HG02884 (cell line): ENCODE results near the gene NCK1.
"Not testable (repeated sequence)": the region's sequence is repeated elsewhere in the genome, so short reads cannot be mapped to it uniquely, and the experiment has no call there.

Source experiments
- ATAC-seq: cut with Tn5 transposase; IDR thresholded peaks from one replicate; pipeline ENCODE4 v1.9.1; 2021; ENCODE audit warnings: mild to moderate bottlenecking, moderate library complexity; ENCODE audit not compliant: unreplicated experiment

NCK1 gene

DNA sequence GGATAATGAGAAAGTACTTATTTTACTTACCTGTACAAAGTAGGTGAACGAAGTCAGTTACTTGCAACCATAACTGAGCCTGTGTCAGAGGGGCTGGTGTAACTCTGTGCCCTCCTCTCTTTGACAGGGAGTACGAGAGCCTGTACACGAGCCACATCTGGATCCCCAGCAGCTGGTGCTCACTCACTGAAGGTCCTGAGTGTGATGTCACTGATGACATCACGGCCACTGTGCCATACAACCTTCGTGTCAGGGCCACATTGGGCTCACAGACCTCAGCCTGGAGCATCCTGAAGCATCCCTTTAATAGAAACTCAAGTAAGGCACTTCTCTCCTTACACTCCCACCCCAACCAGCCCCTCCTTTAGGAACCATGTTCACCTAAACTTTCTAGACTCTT lies 120.0 kb downstream of the NCK1 start:
- no peak for ATAC-seq

DNA sequence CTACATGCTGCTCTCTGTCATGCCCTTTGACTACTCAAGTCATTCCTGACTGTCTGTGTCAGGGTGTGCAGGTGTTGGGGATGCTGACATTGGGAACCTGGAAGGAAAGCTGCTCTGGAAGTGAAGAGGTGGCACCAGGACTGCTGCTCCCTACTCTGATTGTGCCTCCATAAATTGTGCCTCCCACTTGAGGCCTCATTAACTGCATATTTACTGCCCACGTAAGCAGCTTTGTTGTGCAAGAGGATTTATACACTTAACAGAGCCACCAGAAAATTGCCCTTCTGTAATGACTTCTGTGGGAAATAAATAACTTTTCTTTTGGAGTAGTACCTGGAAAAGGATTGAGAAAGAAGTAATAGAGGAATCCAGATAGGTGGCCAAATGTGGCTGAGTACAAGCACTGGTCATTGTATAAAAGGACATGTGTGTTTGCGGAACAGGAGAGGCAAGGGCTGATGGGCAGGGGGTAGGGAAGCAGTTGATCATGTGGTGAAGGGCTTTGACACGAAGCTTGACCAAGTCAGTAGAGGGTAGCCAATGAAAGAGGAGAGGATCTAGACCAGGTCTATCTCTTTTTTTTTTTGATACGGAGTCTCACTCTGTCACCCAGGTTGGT lies 120.6 kb downstream of the NCK1 start:
- ATAC-seq = no peak

DNA sequence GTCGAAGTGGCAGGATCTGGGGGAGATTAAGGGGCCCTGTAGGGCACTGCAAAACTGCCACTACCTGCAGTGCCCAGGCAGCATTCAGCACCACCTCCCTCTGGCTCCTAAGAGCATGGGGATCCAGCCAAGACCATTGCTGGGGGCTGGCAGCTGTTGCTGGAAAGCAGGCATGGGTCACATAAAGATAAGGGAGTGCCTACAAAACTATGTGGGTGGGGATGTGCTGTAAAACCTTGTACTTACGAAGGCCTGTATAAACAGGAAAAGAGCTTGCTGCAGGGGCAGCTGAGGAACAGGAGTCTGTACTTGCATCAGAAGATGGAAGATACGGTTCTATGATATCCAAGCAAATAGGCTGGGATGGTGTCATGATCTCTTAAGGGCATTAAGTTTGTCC lies 122.8 kb downstream of the NCK1 start:
- ATAC-seq = no peak

DNA sequence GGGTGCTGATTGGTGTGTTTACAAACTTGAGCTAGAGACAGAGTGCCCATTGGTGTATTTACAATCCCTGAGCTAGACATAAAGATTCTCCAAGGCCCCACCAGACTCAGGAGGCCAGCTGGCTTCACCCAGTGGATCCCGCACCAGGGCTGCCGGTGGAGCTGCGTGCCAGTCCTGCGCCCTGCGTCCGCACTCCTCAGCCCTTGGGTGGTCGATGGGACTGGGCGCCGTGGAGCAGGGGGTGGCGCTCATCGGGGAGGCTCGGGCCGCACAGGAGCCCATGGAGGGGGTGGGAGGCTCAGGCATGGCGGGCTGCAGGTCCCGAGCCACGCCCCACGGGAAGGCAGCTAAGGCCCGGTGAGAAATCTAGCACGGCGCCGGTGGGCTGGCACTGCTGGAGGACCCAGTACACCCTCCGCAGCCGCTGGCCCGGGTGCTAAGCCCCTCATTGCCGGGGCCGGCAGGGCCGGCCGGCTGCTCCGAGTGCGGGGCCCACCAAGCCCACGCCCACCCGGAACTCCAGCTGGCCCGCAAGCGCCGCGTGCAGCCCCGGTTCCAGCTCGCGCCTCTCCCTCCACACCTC lies 125.5 kb downstream of the NCK1 start:
- not testable (repeated sequence) for ATAC-seq

DNA sequence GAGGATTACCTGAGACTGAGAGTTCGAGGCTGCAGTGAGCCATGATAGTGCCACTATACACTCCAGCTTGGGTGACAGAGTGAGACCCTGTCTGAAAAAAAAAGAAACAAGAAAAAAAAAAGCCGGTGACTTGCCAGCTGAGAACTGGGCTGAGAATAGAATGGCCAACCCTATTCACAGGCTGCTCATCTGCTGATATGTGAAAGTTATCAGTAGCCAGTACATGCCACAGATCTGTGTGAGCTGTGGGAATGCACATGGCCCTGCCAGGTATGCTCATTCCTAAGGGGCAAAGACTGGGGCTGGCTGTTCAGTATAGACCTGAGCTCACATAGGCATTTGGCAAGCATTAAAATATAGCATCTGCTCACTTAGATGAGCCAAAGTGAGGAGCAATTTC lies 126.6 kb downstream of the NCK1 start:
- ATAC-seq = no peak

DNA sequence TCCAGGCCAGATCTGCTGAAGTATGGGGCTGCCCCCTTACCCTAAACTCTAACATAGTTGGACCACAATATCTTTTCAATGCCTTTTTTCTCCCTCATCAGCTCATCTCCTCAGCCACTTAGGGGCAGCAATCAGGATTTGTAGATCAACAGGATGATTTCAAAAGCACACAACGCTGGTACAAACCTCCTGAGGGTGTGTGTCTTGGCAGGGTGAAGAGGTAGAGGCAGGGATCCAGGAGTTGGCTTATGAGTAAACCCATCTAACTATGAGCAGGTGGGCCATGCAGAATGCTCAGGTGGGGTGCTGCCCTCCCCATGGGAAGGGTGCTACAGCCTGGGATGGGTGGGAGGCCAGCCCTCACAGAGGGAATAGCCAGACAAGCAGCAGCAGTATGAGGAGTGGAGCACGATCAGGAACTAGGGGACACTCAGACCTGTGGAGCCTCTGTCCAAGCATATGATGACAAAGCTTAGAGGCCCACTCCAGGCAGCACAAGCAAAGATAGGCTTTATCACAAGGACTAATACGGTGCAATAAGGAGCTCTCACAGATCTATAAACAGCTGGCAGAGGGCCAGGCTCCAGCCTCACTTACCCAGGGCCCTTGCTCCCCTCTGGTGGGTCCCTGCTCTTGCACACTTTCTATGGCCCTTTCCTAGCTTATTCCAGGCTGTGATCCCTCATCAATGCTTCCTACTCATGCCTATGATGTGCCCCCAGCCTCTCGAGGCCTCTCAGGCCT lies 127.9 kb downstream of the NCK1 start:
- ATAC-seq = no peak

DNA sequence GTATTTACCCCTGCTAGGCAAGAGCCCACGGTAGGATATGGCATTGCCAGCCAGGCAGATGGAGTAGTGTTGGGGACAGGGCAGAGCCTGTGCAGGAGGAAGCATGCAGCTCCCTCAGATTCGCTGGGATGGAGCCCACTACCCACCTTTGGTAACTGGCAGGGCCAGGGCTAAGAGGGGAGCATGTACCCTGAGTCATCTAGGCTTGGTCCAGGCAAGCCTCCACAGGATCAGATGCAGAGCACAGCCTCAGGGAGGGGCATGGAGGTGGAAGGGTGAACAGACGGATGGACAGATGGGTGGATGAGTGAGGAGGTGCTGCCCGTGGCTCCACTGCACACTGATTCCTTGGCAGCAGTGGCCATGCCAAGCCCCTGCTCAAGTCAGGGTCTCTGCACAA lies 128.8 kb downstream of the NCK1 start:
- no peak for ATAC-seq

DNA sequence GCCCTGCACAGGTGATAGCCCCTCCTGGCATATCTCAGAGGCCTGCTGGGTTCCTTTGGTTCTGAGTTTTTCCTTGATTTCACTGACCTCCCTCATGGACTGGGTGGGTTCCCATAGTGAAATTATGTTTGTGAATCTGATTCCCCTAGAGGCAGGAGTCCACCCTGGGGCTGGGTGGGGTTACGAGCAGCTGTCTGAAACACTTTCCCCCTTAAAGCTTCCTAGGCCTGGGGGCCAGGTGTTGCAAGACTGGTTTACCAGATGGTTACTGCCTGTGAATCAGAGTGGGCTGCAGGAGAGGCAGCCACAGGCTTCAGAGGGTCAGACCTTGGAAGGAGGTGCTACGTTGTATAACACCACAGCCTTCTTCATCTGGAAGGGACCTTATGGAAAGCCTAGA lies 130.1 kb downstream of the NCK1 start:
- ATAC-seq = no peak

DNA sequence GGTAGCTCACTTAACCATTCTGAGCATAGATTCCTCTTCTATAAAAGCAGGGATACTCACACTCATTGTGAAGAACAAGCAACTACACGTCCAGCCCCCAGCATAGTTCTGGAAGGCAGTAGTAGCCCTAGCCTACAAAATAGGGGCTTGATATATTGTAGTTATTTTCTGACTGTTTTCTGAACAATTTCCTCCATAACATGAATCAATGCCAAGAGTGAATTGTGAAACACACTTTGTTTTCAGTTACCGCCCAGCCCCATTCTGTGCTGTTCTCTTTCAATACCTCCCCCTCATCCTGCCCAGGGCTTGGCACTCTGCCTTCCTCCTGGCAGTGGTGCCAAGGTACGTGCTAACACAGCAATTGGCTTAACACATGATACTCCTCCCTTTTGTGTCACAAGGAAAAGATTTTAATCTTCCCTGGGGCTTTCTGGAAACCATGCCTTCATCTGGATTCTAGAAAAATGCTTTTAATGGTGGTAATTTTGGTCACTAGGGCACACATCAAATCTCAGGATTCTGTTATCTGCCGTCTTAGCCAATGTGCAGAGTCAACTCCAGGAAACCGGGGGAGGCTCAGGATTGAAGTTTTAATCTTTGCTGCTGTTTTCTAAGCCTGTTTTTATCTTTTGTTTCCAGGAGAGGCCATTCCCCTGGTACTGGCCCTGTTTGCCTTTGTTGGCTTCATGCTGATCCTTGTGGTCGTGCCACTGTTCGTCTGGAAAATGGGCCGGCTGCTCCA lies 132.9 kb downstream of the NCK1 start:
- ATAC-seq = no peak

DNA sequence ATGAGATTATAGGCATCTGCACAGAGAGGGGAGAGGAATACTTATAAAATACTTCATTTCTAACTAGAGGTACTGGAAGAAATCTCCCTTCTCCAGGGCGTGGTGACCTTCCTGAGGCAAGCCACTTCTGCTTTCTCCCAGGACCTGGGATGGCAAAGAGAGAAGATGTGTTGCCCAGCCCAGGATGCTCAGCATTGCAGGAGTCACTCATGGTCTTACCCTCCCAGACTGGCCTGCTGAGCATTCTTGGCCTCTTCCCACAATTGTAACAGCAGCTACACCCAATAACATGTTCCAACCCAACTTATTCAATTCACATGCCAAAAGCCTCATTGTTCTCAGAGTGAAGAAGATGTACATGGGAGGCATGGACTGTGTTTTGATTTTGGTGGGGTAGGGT lies 133.6 kb downstream of the NCK1 start:
- ATAC-seq = no peak
